ENCODE results near the gene HCRT.
"Not testable (repeated sequence)": the region's sequence is repeated elsewhere in the genome, so short reads cannot be mapped to it uniquely, and the experiment has no call there.

Gene HCRT

DNA sequence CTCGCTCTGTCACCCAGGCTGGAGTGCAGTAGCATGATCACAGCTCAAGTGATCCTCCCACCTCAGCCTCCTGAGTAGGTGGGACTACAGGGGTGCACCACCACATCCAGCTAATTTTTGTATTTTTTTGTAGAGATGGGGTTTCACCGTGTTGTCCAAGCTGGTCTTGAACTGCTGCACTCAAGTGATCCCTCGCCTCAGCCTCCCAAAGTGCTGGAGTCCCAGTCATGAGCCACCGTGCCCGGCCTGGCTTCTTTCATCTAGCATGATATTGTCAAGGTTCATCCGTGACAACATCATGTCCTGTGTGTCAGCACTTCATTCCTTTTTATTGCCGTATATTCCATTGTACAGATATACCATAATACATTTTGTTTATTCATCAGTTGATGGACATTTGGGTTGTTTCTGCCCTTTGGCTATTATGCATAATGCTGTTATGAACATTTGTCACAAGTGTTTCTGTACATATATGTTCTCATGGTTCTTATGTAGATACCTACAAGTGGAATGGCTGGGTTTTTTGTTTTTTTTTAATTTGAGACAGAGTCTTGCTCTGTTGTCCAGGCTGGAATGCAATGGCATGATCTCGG is 12.4 kb upstream of the HCRT start:
- no peak for DNase-seq

DNA sequence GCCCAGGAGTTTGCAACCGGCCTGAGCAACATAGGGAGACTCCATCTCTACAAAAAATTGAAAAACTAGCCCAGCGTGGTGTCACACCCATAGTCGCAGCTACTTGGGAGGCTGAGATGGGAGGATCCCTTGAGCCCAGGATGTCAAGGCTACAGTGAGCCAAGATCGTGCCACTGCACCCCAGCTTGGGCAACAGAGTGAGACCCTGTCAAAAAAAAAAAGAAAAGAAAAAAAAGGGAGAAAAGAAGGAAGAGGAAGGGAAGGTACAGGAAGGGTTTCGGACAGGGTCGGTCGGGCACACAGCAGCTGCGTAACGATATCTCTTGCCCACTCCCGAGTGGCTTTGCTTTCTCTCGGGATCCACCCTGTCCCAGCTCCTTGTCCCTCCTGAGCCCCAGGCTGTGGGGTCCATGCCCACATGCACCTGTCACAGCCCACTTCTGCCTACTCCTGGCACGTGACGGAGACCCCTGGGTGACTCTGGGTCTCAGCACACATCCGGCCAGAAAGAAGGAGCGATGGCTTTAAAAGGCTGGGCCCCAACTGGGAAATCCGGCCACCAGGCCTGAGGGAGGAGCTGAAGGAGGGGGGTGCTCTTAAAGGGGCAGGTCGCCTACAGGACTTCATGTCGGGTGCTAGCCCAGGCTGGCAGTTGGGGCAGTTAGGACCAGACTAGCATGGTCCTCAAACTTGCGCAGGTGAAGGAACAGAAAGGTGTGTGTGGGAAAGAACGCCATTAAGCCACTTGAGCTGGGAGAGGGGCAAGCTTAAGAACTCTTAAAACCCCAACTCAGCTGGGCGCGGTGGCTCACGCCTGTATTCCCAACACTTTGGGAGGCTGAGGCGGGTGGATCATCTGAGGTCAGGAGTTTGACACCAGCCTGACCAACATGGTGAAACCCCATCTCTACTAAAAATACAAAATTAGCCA is 9.0 kb upstream of the HCRT start, which contains the start of gene GHDC:
Gene GHDC, minus strand, starts transcription at position 526 of the 931 bp plus-strand sequence. CDS start 913 bp downstream, outside the sequence.
- DNase-seq: peak; percentile 76

DNA sequence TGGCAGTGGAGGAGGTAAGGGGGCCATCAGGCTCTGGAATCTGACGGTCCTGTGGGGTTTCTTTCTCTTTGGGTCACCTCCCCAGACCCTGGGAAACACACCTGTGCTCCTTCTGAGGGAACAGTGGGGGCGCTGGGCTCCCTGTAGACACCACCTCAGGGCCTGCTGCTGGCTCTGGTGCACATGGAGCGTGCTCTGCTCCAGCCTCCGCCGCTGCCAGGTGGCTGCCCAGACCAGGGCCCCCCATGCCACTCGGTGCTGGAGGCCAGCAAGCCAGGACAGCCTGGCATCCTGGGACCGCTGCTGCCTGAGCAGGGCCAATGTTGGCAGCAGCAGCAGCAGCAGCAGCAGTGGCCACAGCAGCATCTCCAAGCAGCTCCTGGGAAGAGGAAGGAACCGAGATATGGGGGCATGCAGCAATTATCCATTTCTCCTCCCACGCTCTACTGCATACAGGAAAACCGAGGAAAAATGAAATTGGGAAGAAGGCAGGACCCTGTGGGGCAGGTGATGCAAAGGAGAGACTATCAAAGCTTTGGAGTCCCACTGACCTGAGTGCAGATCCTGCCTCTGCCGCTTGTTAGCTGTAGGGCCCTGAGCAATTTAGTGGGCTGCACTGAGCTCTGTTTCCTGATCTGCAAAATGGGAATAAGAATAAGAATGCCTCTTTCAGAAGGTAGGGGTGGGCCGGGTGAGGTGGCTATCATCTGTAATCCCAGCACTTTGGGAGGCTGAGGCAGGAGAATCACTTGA is 8.1 kb upstream of the HCRT start:
- no peak for DNase-seq

DNA sequence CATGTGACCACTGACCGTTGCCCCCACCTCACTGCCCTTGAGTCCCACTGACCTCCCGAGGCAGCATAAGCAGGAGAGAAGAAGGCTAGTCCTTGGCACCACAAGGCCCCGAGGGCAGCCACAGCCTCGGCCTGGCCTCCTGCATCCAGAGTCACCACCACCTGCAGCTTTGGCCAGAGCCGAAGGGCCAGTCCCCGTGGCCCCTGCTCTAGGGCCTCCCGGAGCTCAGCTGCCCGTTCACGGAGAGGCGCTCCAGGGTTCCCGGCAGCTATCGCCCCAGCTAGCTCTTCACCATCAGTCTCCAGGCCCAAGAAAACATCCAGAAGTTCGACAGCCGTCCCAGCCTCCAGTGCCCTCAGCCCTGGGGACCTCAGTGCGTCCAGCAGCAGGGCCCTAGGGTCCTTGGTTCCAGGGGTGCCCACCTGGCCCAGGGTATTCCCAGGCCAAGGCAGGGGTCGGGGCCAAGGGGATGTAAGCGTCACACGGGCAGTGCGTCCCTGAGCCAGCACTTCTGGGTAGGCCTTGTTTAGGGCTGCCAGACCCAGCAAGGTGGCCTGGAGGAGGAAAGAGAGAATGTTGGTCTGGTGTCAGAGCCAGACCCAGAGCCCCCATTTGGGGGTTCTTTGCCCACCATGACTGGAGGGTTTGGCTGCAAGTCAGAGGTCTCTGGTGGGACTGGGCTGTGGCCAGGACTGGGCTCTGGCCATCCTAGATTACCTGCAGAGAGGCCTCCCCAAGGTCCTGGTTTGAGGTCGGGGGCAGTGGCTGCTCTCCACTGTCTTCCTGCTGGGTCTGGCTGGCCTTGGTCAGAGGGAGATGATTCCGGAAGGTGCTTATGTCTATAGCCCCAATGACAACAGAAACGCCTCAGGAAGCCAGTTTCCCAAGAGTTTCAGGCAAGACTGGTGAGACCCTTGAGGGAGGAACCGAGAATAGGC is 7.2 kb upstream of the HCRT start:
- no peak for DNase-seq

DNA sequence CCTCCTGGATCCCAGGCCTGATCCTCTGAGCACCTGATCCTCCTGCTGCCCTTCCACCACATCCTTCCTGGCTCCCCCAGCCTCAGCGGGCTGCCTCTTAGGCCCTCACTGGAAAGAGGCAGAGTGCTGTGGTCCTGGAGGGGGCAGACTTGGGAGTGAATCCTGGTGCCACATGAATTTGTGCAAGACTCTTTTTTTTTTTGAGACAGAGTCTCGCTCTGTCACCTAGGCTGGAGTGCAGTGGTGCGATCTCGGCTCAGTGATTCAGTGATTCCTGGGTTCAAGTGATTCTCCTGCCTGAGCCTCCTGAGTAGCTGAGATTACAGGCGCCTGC is 6.0 kb upstream of the HCRT start:
- DNase-seq: no peak

DNA sequence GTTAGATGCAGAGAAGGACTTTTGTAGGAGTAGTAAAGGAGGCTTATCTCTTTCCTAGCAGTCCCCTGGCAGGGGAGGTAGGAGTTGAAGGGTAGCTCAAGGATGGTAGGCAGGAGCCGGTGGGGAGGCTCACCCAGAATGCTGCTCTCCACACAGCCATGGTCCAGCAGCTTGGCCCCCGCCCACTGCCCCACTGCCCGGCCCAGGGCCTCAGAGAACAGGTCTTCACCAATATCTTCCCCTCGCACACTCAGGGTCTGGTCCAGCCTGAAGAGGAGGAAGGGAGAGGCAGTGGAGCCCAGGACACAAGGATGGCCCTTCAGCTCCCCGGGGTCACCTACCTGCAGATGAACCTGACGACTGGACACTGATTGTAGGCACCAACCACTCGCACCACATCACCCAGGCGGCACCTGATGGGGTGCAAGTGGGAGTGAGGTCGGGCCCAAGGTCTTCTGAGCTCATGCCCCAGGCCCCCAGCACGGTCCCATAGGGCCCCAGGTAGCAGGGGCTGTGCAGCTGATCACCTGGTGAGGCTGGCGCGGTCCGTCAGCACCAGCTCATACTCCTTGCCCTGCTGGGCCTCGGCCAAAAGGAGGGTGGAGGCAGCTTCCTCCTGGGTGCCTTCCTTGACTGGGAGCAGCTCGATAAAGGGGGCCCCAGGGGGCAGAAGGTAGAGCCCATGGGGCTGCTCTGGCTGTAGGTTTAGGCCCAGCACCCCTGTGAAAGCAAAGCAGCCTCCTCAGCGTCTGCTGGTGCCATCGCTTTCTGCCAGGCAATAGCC is 5.4 kb upstream of the HCRT start:
- DNase-seq: no peak

DNA sequence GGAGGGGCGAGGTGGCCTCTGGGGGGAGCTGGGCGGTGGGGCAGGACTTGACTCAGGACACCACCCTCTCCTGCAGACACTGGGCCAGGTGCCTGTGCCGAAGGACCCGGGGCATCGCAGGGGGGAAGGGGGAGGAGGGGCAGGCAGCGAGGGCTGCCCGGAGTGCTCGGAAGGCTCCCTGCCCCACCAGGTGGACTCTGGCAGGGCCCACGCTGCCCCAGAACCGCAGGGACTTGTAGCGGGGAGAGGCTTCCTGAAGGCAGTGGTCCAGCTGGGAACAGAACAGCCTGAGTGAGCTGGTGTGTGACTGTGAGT is 4.4 kb upstream of the HCRT start:
- DNase-seq: no peak

DNA sequence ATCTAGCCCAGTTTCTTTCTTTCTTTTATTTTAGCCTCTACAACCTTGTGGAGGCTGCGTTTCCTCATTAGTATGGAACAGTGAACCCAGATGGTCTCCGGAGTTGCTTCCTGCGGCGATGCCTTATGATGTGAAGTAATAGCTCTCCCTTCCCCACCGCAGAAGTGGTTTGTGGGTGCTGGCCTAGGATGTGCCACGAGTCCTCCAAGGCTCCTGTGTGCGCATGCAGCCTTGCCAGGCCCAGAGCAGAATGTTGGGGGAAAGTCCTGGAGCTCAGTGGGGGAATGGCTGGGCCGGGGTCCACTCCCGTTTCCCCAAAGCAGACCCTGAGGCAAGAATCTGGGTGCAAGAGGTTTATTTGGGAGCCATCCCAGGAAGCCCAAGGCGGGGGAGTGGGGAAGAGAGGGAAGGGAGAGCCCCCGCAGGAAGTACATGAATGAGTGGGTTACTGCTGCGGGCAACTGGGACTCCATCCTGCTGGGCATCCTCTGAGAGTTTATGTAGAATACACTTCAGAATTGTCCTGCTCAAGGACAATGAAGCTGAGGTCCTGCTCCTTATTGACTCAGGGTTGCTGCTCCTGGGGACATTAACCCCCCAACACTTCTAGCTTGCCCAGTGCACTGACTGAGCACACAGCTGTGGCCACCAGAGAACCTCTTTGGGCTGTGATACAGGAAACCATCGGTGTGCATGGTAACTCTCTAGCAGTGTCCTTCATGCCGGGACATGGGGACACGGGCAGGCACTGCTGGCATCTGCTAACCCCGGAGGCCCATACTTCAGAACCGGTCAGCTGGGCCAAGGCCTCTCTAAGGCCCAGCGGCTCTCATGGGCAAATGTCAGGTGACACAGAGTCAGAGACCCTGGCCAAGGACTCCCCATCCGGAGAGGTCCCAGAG is 3.7 kb upstream of the HCRT start:
- no peak for DNase-seq

DNA sequence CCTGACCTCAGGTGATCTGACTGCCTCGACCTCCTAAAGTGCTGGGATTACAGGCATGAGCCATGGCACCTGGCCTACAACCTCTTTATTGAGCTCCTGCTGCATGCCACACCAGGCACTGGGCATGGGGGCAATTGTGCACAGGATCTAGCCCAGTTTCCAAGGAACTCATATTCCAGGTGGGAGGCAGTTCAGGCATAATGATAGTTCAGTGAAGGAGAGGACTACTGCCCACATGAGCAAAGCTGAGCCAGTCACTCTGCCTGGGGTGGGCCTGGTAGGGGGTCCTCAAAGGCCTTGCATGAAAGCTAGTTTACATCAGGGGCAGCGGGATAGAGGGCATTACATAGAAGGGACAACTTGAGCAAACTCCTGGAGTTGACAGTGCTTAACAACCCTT is 2.6 kb upstream of the HCRT start:
- DNase-seq: no peak

DNA sequence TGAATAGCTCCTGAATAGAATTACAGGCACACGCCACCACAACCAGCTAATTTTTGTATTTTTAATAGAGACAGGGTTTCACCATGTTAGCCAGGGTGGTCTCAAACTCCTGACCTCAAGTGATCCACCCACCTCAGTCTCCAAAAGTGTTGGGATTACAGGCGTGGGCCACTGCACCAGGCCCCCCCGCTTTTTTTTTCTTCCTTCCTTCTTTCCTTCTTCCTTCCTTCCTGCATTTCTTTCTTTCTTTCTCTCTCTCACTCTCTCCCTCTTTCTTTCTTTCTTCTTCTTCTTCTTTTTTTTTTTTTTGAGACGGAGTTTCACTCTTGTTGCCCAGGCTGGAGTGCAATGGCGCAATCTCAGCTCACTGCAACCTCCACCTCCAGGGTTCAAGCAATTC is 939 bp upstream of the HCRT start:
- DNase-seq: not testable (repeated sequence)

DNA sequence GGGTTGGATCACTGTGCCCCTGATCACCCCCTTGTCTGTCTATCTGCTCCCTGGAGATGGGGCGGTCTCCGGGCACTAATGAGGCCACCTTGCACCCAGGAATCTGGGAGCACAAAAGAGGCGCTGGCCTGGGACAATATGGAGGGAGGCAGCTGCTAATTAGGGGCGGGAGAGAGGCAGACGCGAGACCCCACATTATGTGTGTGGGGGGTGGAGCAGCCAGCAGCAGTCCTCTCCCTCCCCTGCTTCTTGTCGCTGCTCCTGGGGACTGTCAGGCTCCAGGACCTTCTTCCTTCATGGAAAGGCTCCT is 324 bp upstream of the HCRT start:
- DNase-seq: no peak

DNA sequence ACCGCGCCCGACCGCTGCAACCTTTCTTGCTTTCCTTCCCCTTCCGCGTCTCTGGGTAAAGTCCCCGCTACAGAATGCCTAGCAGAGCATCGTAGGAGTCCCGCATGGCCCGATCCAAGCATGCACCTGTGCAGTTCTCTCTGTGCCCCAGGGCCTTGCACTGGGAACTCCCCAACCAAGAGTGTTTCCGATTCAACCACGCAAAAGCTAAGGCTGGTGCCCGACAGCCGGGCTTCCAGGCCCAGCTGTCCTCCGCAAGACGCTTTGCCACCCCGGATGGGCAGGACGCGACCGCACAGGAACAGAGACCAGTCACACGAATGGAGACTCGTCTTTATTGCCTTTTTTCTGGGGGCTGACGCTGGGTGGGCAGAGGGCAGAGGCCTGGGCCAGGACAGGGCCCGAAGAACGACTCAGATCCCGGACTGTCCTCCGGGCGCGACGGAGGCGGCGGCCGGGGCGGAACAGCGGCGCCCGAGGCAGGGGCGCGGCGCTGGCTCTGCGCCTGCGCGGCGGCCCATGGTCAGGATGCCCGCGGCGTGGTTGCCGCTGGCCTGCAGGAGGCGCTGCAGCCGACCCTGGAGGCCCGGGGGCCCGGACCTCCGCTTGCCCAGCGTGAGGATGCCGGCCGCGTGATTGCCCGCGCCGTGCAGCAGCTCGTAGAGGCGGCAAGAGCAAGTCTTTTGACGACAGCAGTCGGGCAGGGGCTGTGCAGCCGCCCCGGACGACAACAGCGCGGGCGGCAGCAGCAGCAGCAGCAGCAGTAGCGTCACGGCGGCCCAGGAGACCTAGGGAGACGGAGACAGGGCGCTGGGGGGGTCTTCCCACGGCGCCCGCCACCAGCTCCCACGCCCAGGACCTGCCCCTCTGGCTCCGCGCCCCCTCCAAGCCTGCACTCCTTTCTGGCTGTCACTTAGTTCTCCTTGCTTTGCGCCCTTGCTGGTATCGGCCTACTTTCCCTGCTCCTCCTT is 1.2 kb downstream of the HCRT start:
- peak; percentile 69 for DNase-seq

DNA sequence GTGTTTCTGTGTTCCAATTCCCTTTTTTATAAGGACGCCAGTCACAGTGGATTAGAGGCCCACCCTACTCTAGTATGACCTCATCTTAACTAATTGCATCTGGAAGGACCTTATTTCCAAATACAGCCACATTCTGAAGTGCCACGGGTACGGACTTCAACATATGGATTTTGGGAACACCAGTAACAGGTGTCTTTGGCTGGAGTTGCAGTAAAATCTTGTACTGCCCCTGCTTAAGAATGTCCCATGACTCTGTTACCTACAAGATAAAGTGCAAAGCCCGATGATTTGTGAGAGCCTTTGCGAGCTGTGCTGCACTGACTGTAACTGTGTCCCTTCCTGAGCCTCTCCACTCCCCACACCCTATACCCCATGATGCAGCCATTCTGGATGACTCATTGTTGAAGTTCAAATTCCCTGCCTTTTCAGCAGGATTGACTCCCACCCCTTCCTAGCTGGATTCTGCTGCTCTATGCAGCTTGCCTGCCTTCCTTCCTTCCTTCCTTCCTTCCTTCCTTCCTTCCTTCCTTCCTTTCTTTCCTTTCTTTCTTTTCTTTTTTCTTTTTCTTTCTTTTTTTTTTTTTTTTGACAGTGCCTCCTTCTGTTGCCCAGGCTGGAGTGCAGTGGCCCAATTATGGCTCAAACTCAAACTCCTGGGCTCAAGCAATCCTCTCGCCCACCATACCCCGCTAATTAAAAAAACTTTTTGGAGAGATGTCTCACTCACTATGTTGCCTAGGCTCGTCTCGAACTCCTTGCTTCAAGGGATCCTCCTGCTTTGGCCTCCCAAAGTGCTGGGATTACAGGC is 2.1 kb downstream of the HCRT start:
- peak; percentile 27 for DNase-seq

DNA sequence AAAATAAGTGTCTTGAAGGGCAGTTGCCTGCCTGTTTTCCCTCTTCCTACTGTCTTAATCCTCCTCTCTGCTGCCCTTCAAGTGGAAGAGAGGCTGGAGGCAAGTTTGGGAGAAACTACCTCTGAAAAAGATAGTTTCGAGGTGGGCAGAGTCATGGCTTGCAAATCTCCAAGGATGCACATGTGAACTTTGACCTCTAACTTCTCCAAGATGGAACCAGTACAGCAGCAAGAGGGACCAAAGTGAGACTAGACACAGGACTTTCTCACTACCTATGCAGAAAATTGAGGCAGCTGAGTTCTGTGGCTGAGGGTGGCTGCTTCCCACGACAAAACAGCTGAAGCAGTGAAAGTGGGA is 3.4 kb downstream of the HCRT start:
- DNase-seq: no peak

DNA sequence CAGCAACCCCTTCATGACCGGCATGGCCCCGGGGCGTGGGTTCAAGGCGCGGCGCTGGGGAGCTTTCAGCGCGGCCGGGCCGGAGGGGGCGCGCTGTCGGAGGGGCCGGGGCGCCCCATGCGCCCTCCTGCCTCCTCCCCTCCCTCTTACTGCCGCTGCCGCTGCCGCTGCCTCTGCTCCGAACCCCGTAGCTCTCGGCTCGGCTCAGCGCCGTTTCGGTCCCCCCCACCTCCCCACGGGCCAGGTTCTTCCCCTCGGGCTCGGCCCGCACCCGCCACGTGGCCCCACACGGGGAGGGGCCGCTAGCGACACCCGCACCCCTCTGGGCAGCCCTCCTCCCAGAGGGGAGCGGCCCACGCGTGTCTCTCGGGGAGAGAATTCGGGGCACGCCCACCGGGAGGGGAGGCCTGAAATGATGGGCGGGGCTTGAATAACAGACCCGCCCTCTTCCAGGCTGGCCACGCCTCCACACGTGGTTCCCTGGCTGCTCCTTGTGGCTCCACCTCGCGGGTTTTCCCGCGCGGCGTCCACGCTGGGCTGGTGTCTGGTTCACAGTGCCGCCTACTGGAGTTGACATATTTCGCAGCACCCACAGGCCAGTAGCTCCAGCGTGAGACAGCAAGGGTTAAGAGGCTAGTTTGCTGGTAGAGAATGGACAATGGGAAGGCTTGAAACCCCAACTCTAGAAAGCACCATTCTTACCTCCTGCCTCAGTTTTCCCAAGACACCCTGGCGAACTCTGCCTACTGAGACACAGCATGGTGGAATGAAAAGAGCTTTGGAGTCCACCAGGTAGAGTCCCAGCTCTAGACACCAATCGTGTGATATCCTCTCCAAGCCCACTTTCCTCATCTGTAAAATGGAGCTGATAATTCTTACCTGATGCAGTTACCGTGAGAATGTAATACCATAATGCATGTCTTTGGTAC is 4.1 kb downstream of the HCRT start, which contains the start of gene KCNH4:
Gene KCNH4, minus strand, starts transcription at position 221 of the 929 bp plus-strand sequence. Its CDS starts 197 bp downstream, at position 24.
- peak; percentile 58 for DNase-seq

DNA sequence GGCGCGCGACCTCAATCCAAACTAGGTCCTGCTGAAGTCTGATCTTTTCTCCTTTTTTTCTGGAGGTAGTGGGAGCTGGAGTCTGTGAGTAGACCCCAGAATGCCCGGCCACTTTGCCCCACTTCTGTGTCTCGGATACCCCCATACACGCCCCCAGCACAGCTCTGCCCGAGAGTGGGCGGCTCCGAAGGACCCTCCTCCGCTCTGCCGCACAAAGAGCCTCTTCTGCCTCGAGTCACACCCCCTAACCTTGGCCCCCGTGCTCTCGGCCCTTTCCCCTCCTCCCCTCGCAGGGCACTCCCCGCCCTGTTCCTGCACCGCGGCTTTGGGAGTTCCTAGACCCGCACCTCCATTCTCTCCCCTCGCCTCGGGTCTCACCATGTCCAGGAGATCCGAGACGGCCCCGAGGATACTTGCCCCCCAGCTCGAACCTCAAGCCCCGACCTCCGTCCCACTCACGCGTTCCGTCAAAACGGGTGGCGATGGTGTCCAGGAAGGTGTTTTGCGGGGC is 4.8 kb downstream of the HCRT start:
- DNase-seq: no peak

DNA sequence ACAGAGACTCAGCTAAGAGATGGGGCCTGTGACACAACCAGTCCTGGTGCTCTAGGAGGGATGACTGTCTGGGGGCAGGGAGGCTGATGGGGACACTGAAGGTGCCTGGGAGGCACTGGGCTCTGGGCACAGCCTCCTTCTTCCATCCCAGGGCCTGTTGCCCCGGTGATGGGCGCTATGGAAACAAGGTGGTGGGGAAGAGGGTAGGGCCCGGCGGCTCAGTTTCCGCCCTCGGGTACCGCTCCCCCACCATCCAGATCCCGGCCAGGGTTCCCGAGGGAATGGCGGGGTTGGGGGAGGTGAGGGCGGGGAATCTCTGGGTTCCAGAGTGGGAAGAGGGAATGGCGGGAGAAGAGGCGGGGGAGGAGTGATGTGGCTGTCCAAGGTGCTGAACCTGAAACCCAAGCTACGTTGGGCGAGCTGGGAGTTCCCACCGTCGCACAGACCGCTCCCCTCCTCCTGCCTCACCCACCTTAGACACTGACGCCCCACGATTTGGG is 5.3 kb downstream of the HCRT start:
- DNase-seq: peak; percentile 49
